Activated CD4-positive, alpha-beta memory T cell treated with anti-CD3 and anti-CD28 coated beads for 36 hours (primary cell): ENCODE data around the gene EFNA4. TPM values are rescaled to one million over a fixed set of nuclear protein-coding genes. Genes with fewer than 3 reads are reported as not detected.

Experiments
- CTCF ChIA-PET: fragments of 350-600 bp; sonication (Branson Sonifier 250); formaldehyde crosslinking; loops from one replicate; lab custom pipeline; 2021; ENCODE audit warnings: antibody characterized with exemption, inconsistent platforms; lab: Charles Lee
- POLR2A ChIA-PET: fragments of 350-600 bp; sonication (Branson Sonifier 250); formaldehyde crosslinking; loops from one replicate; lab custom pipeline; 2021; ENCODE audit warnings: antibody characterized with exemption; lab: Charles Lee
- DNase-seq: peaks from one replicate; pipeline ENCODE4 v3.0.0-alpha.2; 2020
- H3K27ac Mint-ChIP-seq: one replicate; pipeline ENCODE4 v1.8.0; 2021; ENCODE audit warnings: mixed read lengths
- H3K27me3 Mint-ChIP-seq: one replicate; pipeline ENCODE4 v1.8.0; 2021; ENCODE audit warnings: mixed read lengths
- H3K36me3 Mint-ChIP-seq: one replicate; pipeline ENCODE4 v1.8.0; 2021; ENCODE audit warnings: mixed read lengths
- H3K4me1 Mint-ChIP-seq: one replicate; pipeline ENCODE4 v1.8.0; 2021; ENCODE audit warnings: low read depth, mixed read lengths
- H3K4me3 Mint-ChIP-seq: one replicate; pipeline ENCODE4 v1.8.0; 2021; ENCODE audit warnings: mild to moderate bottlenecking, mixed read lengths
- H3K9me3 Mint-ChIP-seq: one replicate; pipeline ENCODE4 v1.8.0; 2021; ENCODE audit warnings: mixed read lengths
- intact Hi-C: fragments of 100-400 bp; cut with micrococcal nuclease; formaldehyde crosslinking; loops from one replicate; pipeline ENCODE4 v1.15.1; 2023
- total RNA-seq, 2 experiments: library from RNA; stranded (reverse); gene quantifications; one replicate each; pipeline ENCODE4 v1.2.3, GENCODE V29; 2021

EFNA4 gene
- total RNA-seq, 2 experiments from 2014 or later, result 5.0 to 6.1 TPM

DNA sequence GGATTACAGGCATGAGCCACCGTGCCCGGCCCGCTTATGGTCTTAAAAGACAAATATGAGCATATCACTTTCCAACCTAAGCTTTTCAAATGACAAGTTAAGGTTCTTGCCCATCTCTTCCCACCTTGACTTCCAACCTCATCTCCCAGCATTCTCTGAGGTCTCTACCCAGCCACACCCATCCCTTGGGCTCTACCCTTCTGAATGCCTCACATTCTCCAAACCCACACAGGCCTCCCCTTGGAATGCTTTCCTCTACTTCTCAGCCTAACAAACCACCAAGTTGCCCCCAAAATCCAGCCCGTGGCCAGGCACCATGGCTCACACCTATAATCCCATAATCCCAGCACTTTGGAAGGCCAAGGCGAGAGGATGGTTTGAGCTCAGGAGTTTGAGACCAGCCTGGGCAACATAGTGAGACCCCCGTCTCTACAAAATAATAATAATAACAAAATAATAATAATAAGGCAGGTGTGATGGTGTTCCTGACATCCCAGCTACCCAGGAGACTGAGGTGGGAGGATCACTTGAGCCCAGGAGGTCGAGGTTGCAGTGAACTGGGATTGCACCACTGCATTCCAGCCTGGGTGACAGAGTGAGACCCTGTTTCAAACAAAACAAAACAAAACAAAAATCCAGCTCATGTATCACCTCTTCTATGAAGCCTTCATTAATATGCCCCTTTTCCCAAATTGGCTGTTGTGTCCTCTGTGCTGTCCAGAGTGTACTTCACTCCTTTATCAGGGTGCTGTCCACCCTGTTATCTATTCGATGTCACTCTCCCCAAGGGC is 41.2 kb upstream of the EFNA4 start:
- no peaks in the 10 kb centered on the region for H3K27me3 Mint-ChIP-seq
- peaks cover 25% of the 10 kb centered on the region for H3K4me1 Mint-ChIP-seq
- no peaks in the 10 kb centered on the region for H3K9me3 Mint-ChIP-seq
- no peak overlapping the region for H3K27ac Mint-ChIP-seq
- DNase-seq, result no peak
- POLR2A ChIA-PET, result no interaction called here
- peaks cover 8% of the 10 kb centered on the region for H3K36me3 Mint-ChIP-seq
- intact Hi-C loops, result no loop called here
- no peak overlapping the region for H3K4me3 Mint-ChIP-seq
- CTCF ChIA-PET, result interaction anchor here (0.9 to 3.1 kb wide), 4 partner anchors 22 to 69 kb away, joined by 3 to 14 read pairs (median 4); partner anchors contain the start of gene ADAM15

- CTCF ChIA-PET, result interaction anchor here (0.9 to 3.1 kb wide), 3 partner anchors 22 to 39 kb away, joined by 3 to 14 read pairs (median 6); partner anchors contain the start of gene ADAM15
- DNase-seq, result no peak
- no peaks in the 10 kb centered on the region for H3K27me3 Mint-ChIP-seq
- no peak overlapping the region for H3K27ac Mint-ChIP-seq
- no peaks in the 10 kb centered on the region for H3K9me3 Mint-ChIP-seq
- POLR2A ChIA-PET, result no interaction called here
- peaks cover 6% of the 10 kb centered on the region for H3K36me3 Mint-ChIP-seq
- H3K4me3 Mint-ChIP-seq, result no peak overlapping the region
- H3K4me1 Mint-ChIP-seq, result peaks cover 21% of the 10 kb centered on the region
- intact Hi-C loops, result no loop called here
Measured at GRCh38 chr1:155022927-155023236, 40.7 kb upstream of the EFNA4 start.

GRCh38 chr1:155023627-155024026 is 39.9 kb upstream of the EFNA4 start:
- Mint-ChIP-seq H3K4me1 (peaks cover 18% of the 10 kb centered on the region), H3K9me3 (no peaks in the 10 kb centered on the region), H3K27ac (no peak overlapping the region), H3K4me3 (no peak overlapping the region), H3K27me3 (no peaks in the 10 kb centered on the region), H3K36me3 (peaks cover 6% of the 10 kb centered on the region)
- POLR2A ChIA-PET, result no interaction called here
- CTCF ChIA-PET, result interaction anchor here (1.5 kb wide), 1 partner anchor 28 kb away, joined by 6 read pairs; the partner anchor contains the start of gene ADAM15
- intact Hi-C loops, result no loop called here
- DNase-seq, result no peak

DNA sequence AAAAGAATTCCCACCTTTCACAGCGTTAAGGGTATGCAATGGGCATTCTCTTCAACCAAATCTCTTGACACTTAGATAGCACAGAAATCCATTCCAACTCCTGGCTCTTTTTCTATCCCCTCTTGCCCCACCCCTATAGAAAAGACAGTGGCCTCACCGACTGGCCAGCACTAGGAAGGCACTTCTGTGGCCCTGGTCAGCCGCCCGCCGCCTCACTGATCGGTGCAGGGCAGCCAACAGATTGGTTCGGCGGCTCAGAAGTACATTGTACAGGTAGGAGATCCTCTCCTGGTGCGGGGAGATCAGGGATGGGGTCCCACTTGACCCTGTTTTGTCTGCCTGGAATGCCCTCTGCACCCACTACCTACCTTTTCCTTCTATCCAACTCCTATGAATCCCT is 39.2 kb upstream of the EFNA4 start:
- ChIA-PET CTCF (no interaction called here), POLR2A (no interaction called here)
- H3K27me3 Mint-ChIP-seq, result no peaks in the 10 kb centered on the region
- no peak for DNase-seq
- no peaks in the 10 kb centered on the region for H3K9me3 Mint-ChIP-seq
- no peak overlapping the region for H3K27ac Mint-ChIP-seq
- no peak overlapping the region for H3K4me3 Mint-ChIP-seq
- H3K4me1 Mint-ChIP-seq, result peaks cover 11% of the 10 kb centered on the region
- intact Hi-C loops, result no loop called here
- H3K36me3 Mint-ChIP-seq, result peaks cover 5% of the 10 kb centered on the region

DNA sequence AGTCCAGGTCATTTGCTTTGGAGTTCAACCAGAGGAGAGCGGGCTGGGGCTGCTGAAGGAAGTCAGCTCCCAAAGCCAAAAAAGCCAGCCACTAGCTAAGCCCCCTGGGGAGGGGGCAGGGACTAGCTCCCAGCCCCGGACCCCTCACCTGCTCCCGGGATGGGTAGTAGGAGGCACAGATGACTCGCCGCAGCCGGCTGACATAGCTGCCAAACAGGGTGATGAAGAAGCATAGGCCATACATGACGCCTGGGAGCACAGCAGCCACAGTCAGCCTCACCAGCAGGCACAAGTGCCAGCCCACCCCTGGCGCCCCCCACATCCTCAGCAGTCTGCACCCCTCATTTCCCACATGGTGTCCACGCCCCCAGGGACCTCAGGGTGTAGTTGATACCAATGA is 37.4 kb upstream of the EFNA4 start:
- H3K27ac Mint-ChIP-seq, result no peak overlapping the region
- POLR2A ChIA-PET, result no interaction called here
- H3K36me3 Mint-ChIP-seq, result no peaks in the 10 kb centered on the region
- intact Hi-C loops, result no loop called here
- no peaks in the 10 kb centered on the region for H3K9me3 Mint-ChIP-seq
- H3K4me1 Mint-ChIP-seq, result peaks cover 4% of the 10 kb centered on the region
- DNase-seq, result no peak
- CTCF ChIA-PET, result no interaction called here
- H3K4me3 Mint-ChIP-seq, result no peak overlapping the region
- H3K27me3 Mint-ChIP-seq, result no peaks in the 10 kb centered on the region

DNA sequence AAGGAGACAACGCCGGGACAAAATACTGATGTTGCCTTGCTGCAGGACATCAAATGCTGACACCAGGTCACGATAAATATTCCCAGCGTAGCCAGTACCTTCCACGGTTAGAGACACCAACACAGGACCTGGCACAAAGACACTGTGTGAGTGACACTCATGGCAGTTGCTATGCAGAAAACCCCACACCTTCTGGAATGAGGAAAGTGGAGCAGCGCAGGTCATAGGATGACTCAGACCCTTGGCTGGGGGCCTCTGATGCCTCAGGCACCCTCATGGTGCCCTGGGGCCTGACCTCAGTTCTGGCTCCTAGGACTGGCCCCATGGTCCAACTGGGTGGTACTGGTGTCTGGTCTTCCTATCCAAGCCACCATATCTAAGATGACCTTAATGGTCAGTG is 37.0 kb upstream of the EFNA4 start:
- intact Hi-C loops, result no loop called here
- CTCF ChIA-PET, result interaction anchor here (2.7 kb wide), 1 partner anchor 18 kb away, joined by 8 read pairs; no protein-coding TSS in a partner anchor
- no peaks in the 10 kb centered on the region for H3K36me3 Mint-ChIP-seq
- H3K4me1 Mint-ChIP-seq, result peaks cover 4% of the 10 kb centered on the region
- DNase-seq, result no peak
- H3K4me3 Mint-ChIP-seq, result no peak overlapping the region
- no peaks in the 10 kb centered on the region for H3K9me3 Mint-ChIP-seq
- H3K27ac Mint-ChIP-seq, result no peak overlapping the region
- POLR2A ChIA-PET, result no interaction called here
- H3K27me3 Mint-ChIP-seq, result no peaks in the 10 kb centered on the region

DNA sequence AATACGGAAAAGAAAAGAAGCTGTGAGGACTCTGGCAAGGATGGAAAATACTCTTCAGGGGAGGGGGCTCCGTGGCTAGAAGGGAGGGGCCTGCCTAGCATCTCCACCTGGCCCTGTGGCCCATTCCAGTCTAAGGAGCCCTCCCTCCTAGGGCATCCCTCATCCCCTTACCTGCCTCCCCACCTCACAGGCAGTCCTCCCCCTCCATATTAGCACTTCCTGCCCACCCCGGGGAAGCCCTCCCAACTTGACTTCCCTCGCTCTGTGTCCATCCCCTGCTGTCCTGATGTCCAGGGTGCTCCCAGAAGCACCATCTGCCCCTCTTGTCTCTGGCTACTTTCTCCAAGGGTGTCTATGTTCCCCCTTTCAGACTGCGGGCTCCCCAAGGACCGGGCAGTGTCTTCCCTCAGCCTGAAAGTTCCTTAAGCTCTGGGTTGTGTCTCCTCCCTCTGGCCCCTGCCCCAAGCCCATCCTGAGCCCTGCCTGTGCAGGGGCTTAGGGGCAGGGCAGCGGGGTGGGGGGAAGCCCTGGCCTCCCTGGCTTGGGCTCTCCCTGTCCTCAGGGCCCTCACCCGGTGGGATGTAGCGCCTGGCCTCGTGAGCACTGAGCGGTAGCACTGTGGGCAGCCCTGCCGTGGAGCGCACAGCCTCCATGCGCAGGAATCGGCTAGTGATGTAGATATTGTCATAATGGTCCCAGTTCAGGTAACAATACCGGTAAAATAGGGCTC is 33.9 kb upstream of the EFNA4 start:
- DNase-seq, result no peak
- no peak overlapping the region for H3K27ac Mint-ChIP-seq
- H3K27me3 Mint-ChIP-seq, result no peaks in the 10 kb centered on the region
- H3K36me3 Mint-ChIP-seq, result no peaks in the 10 kb centered on the region
- CTCF ChIA-PET, result interaction anchor here (0.6 kb wide), 1 partner anchor 32 kb away, joined by 5 read pairs; no protein-coding TSS in a partner anchor
- H3K9me3 Mint-ChIP-seq, result no peaks in the 10 kb centered on the region
- no peaks in the 10 kb centered on the region for H3K4me1 Mint-ChIP-seq
- POLR2A ChIA-PET, result no interaction called here
- H3K4me3 Mint-ChIP-seq, result no peak overlapping the region
- intact Hi-C loops, result no loop called here

- intact Hi-C loops, result no loop called here
- Mint-ChIP-seq H3K9me3 (no peaks in the 10 kb centered on the region), H3K27ac (no peak overlapping the region), H3K4me3 (no peak overlapping the region), H3K27me3 (no peaks in the 10 kb centered on the region), H3K36me3 (no peaks in the 10 kb centered on the region), H3K4me1 (no peaks in the 10 kb centered on the region)
- ChIA-PET CTCF (interaction anchor here (0.6 kb wide), 1 partner anchor 32 kb away, joined by 5 read pairs; no protein-coding TSS in a partner anchor), POLR2A (no interaction called here)
- DNase-seq, result no peak
Measured at GRCh38 chr1:155030243-155030795, 33.2 kb upstream of the EFNA4 start.

GRCh38 chr1:155030899-155031298 is 32.6 kb upstream of the EFNA4 start:
- Mint-ChIP-seq H3K9me3 (no peaks in the 10 kb centered on the region), H3K36me3 (no peaks in the 10 kb centered on the region), H3K4me1 (no peaks in the 10 kb centered on the region), H3K4me3 (no peak overlapping the region), H3K27ac (no peak overlapping the region), H3K27me3 (no peaks in the 10 kb centered on the region)
- CTCF ChIA-PET, result no interaction called here
- no peak for DNase-seq
- intact Hi-C loops, result no loop called here
- POLR2A ChIA-PET, result no interaction called here

DNA sequence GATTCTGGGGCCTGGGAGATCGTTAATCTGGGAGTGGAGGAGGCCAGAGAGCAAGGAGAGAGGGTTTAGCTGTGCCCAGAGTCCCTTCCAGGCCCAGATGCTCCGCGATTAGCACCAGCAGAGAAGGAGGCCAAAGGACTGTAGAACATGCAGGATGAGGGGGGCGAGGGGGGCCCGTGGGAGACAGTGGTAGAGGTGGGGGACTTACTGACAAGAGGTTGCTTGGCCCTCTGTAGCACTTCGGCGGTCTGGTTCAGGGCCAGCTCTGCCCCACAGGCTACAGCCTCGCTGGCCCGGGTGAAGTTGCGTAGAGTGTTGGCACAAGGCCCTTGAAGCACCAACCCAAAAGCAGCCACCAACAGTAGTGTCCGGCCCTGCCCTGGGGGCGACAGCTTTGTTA is 30.7 kb upstream of the EFNA4 start:
- intact Hi-C loops, result no loop called here

DNA sequence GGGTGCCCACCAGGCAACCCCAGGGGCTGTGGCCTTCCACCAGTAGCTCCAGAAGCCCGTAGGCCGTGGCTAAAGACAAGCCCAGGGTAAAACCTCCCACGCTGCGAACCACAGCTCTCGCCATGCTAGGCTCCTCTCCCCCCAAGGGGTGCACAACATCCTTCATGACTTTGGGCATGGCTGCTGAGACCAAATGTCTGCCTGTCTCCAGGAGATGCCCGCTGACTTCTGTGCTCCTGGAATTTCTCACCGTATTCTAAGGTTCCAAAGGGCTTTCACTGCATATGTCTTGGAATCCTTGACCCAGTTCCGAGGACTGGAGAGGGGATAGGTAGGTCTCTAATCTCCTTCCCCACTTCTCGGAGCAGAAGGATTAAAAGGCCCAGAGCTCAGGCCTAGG is 30.0 kb upstream of the EFNA4 start, which contains the start of the genes DCST1 and DCST2:
Gene DCST1 (plus strand): TSS at position 301 of the 400 bp plus-strand sequence. CDS start 213 bp downstream, outside the sequence.
Gene DCST2 (minus strand): TSS at position 258 of the 400 bp plus-strand sequence. CDS start 80 bp downstream, at position 178.
- POLR2A ChIA-PET, result no interaction called here
- no peaks in the 10 kb centered on the region for H3K4me1 Mint-ChIP-seq
- intact Hi-C loops, result no loop called here
- no peaks in the 10 kb centered on the region for H3K36me3 Mint-ChIP-seq
- H3K27me3 Mint-ChIP-seq, result no peaks in the 10 kb centered on the region
- no peaks in the 10 kb centered on the region for H3K9me3 Mint-ChIP-seq
- no peak within 1 kb of the TSS for H3K4me3 Mint-ChIP-seq
- DNase-seq, result no peak
- CTCF ChIA-PET, result interaction anchor here (1.0 to 2.3 kb wide), 2 partner anchors 10 to 16 kb away, joined by 4 to 6 read pairs; no protein-coding TSS in a partner anchor
- H3K27ac Mint-ChIP-seq, result no peak within 1 kb of the TSS

More for the DNA sequence above, 30.7 kb upstream of the EFNA4 start:
- H3K4me1 Mint-ChIP-seq, result no peaks in the 10 kb centered on the region
- CTCF ChIA-PET, result interaction anchor here (1.1 to 1.2 kb wide), 2 partner anchors 12 to 29 kb away, joined by 3 read pairs; no protein-coding TSS in a partner anchor
- no peaks in the 10 kb centered on the region for H3K27me3 Mint-ChIP-seq
- no peaks in the 10 kb centered on the region for H3K36me3 Mint-ChIP-seq
- no peaks in the 10 kb centered on the region for H3K9me3 Mint-ChIP-seq
- POLR2A ChIA-PET, result no interaction called here
- no peak for DNase-seq
- H3K4me3 Mint-ChIP-seq, result no peak overlapping the region
- no peak overlapping the region for H3K27ac Mint-ChIP-seq
